ENCODE measurements around the gene ATG13.

ATG13 gene

GRCh38 chr11:46603704-46604308, 13.5 kb upstream of the ATG13 start:
- H3K27ac ChIP-seq, result no peak overlapping the region

GRCh38 chr11:46604796-46605195, 12.6 kb upstream of the ATG13 start:
- Histone ChIP-seq H3K4me3 (no peak overlapping the region), H3K27ac (no peak overlapping the region)

More at GRCh38 chr11:46603704-46604308, 13.5 kb upstream of the ATG13 start:
- no peak overlapping the region for H3K4me3 ChIP-seq

- Histone ChIP-seq H3K4me3 (no peak overlapping the region), H3K27ac (no peak overlapping the region)
Measured at GRCh38 chr11:46607516-46607915, 9.8 kb upstream of the ATG13 start.

- Histone ChIP-seq H3K4me3 (no peak overlapping the region), H3K27ac (no peak overlapping the region)
Measured at GRCh38 chr11:46609386-46609785, 8.0 kb upstream of the ATG13 start.

GRCh38 chr11:46611526-46612304, 5.6 kb upstream of the ATG13 start:
- Histone ChIP-seq H3K27ac (peak overlapping the region in 1 of 21 experiments; percentile 3), H3K4me3 (no peak overlapping the region)

- peak overlapping the region in 1 of 21 experiments; percentile 3 for H3K27ac ChIP-seq
- H3K4me3 ChIP-seq, result no peak overlapping the region
Measured at GRCh38 chr11:46612326-46612725, 5.0 kb upstream of the ATG13 start.

- Histone ChIP-seq H3K27ac (peak overlapping the region in 8 of 21 experiments; percentile 8 to 98 (median 93)), H3K4me3 (no peak overlapping the region)
Measured at GRCh38 chr11:46615756-46616155, 1.6 kb upstream of the ATG13 start.

- peak overlapping the region; percentile 82 to 98 (median 94) for H3K27ac ChIP-seq
- H3K4me3 ChIP-seq, result peak overlapping the region; percentile 73 to 100 (median 88)
Measured at GRCh38 chr11:46616551-46617133, 711 bp upstream of the ATG13 start.

- peak overlapping the region; percentile 73 to 100 (median 88) for H3K4me3 ChIP-seq
- H3K27ac ChIP-seq, result peak overlapping the region; percentile 82 to 98 (median 94)
Measured at GRCh38 chr11:46617972-46618314, 590 bp downstream of the ATG13 start.

GRCh38 chr11:46618837-46619236, 1.5 kb downstream of the ATG13 start:
- H3K4me3 ChIP-seq, result peak overlapping the region in 1 of 7 experiments; percentile 100
- peak overlapping the region in 1 of 21 experiments; percentile 98 for H3K27ac ChIP-seq

- H3K27ac ChIP-seq, result no peak overlapping the region
- no peak overlapping the region for H3K4me3 ChIP-seq
Measured at GRCh38 chr11:46625406-46625805, 8.1 kb downstream of the ATG13 start.

GRCh38 chr11:46628961-46629360, 11.6 kb downstream of the ATG13 start:
- no peak overlapping the region for H3K27ac ChIP-seq
- H3K4me3 ChIP-seq, result no peak overlapping the region

GRCh38 chr11:46630237-46630636, 12.9 kb downstream of the ATG13 start:
- Histone ChIP-seq H3K4me3 (no peak overlapping the region), H3K27ac (no peak overlapping the region)

- no peak overlapping the region for H3K27ac ChIP-seq
- H3K4me3 ChIP-seq, result no peak overlapping the region
Measured at GRCh38 chr11:46631676-46632075, 14.3 kb downstream of the ATG13 start.

GRCh38 chr11:46632502-46632901, 15.1 kb downstream of the ATG13 start:
- H3K4me3 ChIP-seq, result no peak overlapping the region

GRCh38 chr11:46633291-46634217, 16.2 kb downstream of the ATG13 start:
- Histone ChIP-seq H3K27ac (no peak overlapping the region), H3K4me3 (no peak overlapping the region)

More at GRCh38 chr11:46632502-46632901, 15.1 kb downstream of the ATG13 start:
- no peak overlapping the region for H3K27ac ChIP-seq

- no peak overlapping the region for H3K27ac ChIP-seq
- H3K4me3 ChIP-seq, result no peak overlapping the region
Measured at GRCh38 chr11:46635557-46636139, 18.3 kb downstream of the ATG13 start.

GRCh38 chr11:46637546-46637945, 20.2 kb downstream of the ATG13 start:
- H3K27ac ChIP-seq, result no peak overlapping the region
- no peak overlapping the region for H3K4me3 ChIP-seq

- Histone ChIP-seq H3K4me3 (no peak overlapping the region), H3K27ac (no peak overlapping the region)
Measured at GRCh38 chr11:46639197-46639839, 22.0 kb downstream of the ATG13 start.

Measured in skin epidermis (tissue), 12 donors.